ENCODE measurements around the gene KRT75. TPM values are rescaled to one million over a fixed set of nuclear protein-coding genes. Genes with fewer than 3 reads are reported as not detected.

Gene KRT75
- total and polyA plus RNA-seq, 2 of the 4 experiments (the other 2 are of a cell fraction) = not detected

DNA sequence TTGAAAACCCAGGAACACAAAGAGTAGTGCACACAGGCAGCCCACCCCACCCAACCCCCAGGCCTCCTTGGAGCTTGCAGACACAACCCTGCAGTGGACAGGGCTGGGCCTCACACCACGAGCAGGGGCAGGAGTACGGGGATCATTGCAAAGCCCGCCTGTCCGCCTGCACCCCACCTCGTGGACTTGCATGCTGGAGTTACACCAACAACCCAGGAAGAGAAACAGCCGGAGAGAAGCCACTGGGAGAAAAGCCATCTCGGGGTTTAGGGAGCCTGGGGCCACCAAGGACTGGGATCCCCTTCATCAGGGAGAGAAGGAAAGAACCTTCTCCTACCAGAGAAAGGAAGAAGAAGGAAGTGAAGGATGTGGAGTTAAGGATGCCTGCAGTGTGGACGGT is 56.9 kb downstream of the KRT75 start:
- no peak overlapping the region for H4K91ac ChIP-seq (ENCODE audit: insufficient read depth, low read depth, low read length)
- in situ Hi-C loops (cut with MboI; ENCODE audit: low sequenced_read_pairs) = loop anchor here (10.0 kb wide), 1 partner anchor 608 kb away; no protein-coding TSS in a partner anchor
- no peak overlapping the region for H3K4me2 ChIP-seq (ENCODE audit: low read depth, low read length)
- no peak overlapping the region for H3K4me3 ChIP-seq (ENCODE audit: insufficient read depth, low read depth, low read length)
- H3K36me3 ChIP-seq (ENCODE audit: control insufficient read depth, insufficient read depth, low read length) = no peaks in the 10 kb centered on the region
- intact Hi-C loops (cut with micrococcal nuclease) = no loop called here
- no peak overlapping the region for H2AFZ ChIP-seq (replicated peaks; ENCODE audit: low read length, poor library complexity)
- no peak overlapping the region for H4K8ac ChIP-seq (ENCODE audit: low read depth in 2 of 2, low read length in 2 of 2)
- H3K23ac ChIP-seq (ENCODE audit: low read depth, low read length) = no peak overlapping the region
- TF ChIP-seq, protein P1, sequence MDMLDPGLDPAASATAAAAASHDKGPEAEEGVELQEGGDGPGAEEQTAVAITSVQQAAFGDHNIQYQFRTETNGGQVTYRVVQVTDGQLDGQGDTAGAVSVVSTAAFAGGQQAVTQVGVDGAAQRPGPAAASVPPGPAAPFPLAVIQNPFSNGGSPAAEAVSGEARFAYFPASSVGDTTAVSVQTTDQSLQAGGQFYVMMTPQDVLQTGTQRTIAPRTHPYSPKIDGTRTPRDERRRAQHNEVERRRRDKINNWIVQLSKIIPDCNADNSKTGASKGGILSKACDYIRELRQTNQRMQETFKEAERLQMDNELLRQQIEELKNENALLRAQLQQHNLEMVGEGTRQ (IDR thresholded peaks at IDR 0.05; ENCODE audit: low read depth, low read length) = no peak
- TF ChIP-seq RCOR1 (IDR thresholded peaks at IDR 0.05; ENCODE audit: insufficient replicate concordance, low read length) = no peak
- TF ChIP-seq MXI1 (IDR thresholded peaks at IDR 0.05; ENCODE audit: borderline replicate concordance, low read depth, low read length) = no peak
- no peak for TF ChIP-seq FOS (IDR thresholded peaks at IDR 0.05; ENCODE audit: low read depth, low read length)
- no peak for TF ChIP-seq CEBPB (IDR thresholded peaks at IDR 0.05; ENCODE audit: low read depth, low read length)
- TF ChIP-seq BHLHE40 (IDR thresholded peaks at IDR 0.05; ENCODE audit: low read depth, low read length) = no peak
- no peak for TF ChIP-seq NFE2L2 (IDR thresholded peaks at IDR 0.05; ENCODE audit: low read depth, low read length)
- TF ChIP-seq RFX5 (IDR thresholded peaks at IDR 0.05; ENCODE audit: low read depth, low read length) = no peak
- no peaks in the 10 kb centered on the region for H3K9me1 ChIP-seq (ENCODE audit: insufficient read depth, low read length)
- no peak overlapping the region for H2AK9ac ChIP-seq (replicated peaks; ENCODE audit: low read depth, low read length, poor library complexity)
- ATAC-seq (ENCODE audit: low read depth) = no peak
- no peaks in the 10 kb centered on the region for H4K20me1 ChIP-seq (ENCODE audit: insufficient read depth, low read length)
- H3K4ac ChIP-seq (ENCODE audit: low read depth, low read length) = no peak overlapping the region
- no peak overlapping the region for H2BK15ac ChIP-seq (ENCODE audit: low read depth, low read length)
- no CpG with 5 or more reads among the region's 8 CpGs for WGBS, 2 experiments (ENCODE audit: extremely low coverage in 2 of 2, insufficient read length in 1 of 2)
- dilution Hi-C loops (cut with HindIII; ENCODE audit: low sequenced_read_pairs, unreplicated experiment) = no loop called here
- no TSS peak for BruUV-seq (replicated peaks)
- no peaks in the 10 kb centered on the region for H3K79me1 ChIP-seq (ENCODE audit: low read depth in 1 of 2, low read length in 2 of 2)
- POLR2A ChIA-PET (ENCODE audit: unreplicated experiment) = no interaction called here
- H2BK20ac ChIP-seq (ENCODE audit: low read depth, low read length) = no peak overlapping the region
- no peak for DNase-seq
- peaks cover 36% of the 10 kb centered on the region for H3K27me3 ChIP-seq (ENCODE audit: control insufficient read depth, insufficient read depth, low read length)
- no peak overlapping the region for H3K27ac ChIP-seq (ENCODE audit: insufficient read depth, low read length)
- CTCF ChIA-PET = no interaction called here
- H3K4me1 ChIP-seq (ENCODE audit: control insufficient read depth, insufficient read depth, low read length) = no peaks in the 10 kb centered on the region
- H3K14ac ChIP-seq (replicated peaks; ENCODE audit: low read depth, low read length) = no peak overlapping the region
- no peak overlapping the region for H3K18ac ChIP-seq (ENCODE audit: low read depth, low read length)
- H2BK120ac ChIP-seq (ENCODE audit: low read depth, low read length) = no peak overlapping the region
- H3K9ac ChIP-seq (ENCODE audit: low read depth, low read length) = no peak overlapping the region
- H2BK5ac ChIP-seq (ENCODE audit: low read depth, low read length, poor library complexity, severe bottlenecking) = no peak overlapping the region
- no peak overlapping the region for H2AK5ac ChIP-seq (ENCODE audit: low read depth, low read length)
- H3K56ac ChIP-seq (ENCODE audit: extremely low read depth, insufficient read depth, low read length) = no peak overlapping the region
- no peak overlapping the region for H4K5ac ChIP-seq (ENCODE audit: low read depth, low read length)
- no peaks in the 10 kb centered on the region for H3K9me3 ChIP-seq (ENCODE audit: control insufficient read depth, insufficient read depth, low read length)

Other genes starting within 250 kb of the KRT75 start
- gene KRT80, start 242.4 kb downstream of the KRT75 start, total RNA-seq (2012; rRNA removed) = 0.54 and 0.56 TPM in 2 replicates
- 3.4 TPM in 2 replicates for gene KRT80, start 242.4 kb downstream of the KRT75 start, polyA plus RNA-seq (2012; rRNA removed)
- 0.54 and 1.4 TPM in 2 replicates for gene KRT7, start 201.1 kb downstream of the KRT75 start, total RNA-seq (2012; rRNA removed)
- gene KRT7, start 201.1 kb downstream of the KRT75 start, polyA plus RNA-seq (2012; rRNA removed) = 1.4 and 1.7 TPM in 2 replicates
- gene KRT86, start 159.7 kb downstream of the KRT75 start, total RNA-seq (2012; rRNA removed) = not detected in 2 replicates
- 0.06 TPM in 1 of 2 replicates, not detected in the other for gene KRT86, start 159.7 kb downstream of the KRT75 start, polyA plus RNA-seq (2012; rRNA removed)
- under 0.01 TPM in 2 replicates for gene KRT81, start 142.8 kb downstream of the KRT75 start, total RNA-seq (2012; rRNA removed)
- gene KRT81, start 142.8 kb downstream of the KRT75 start, polyA plus RNA-seq (2012; rRNA removed) = 0.05 and 0.29 TPM in 2 replicates
- not detected in 2 replicates for gene KRT83, start 113.0 kb downstream of the KRT75 start, total RNA-seq (2012; rRNA removed)
- not detected in 2 replicates for gene KRT83, start 113.0 kb downstream of the KRT75 start, polyA plus RNA-seq (2012; rRNA removed)
- not detected in 2 replicates for gene KRT85, start 66.9 kb downstream of the KRT75 start, total RNA-seq (2012; rRNA removed)
- not detected in 2 replicates for gene KRT85, start 66.9 kb downstream of the KRT75 start, polyA plus RNA-seq (2012; rRNA removed)
- gene KRT84, start 48.7 kb downstream of the KRT75 start, total RNA-seq (2012; rRNA removed) = not detected in 2 replicates
- gene KRT84, start 48.7 kb downstream of the KRT75 start, polyA plus RNA-seq (2012; rRNA removed) = not detected in 2 replicates
- gene KRT82, start 28.0 kb downstream of the KRT75 start, total RNA-seq (2012; rRNA removed) = not detected in 2 replicates
- gene KRT82, start 28.0 kb downstream of the KRT75 start, polyA plus RNA-seq (2012; rRNA removed) = not detected in 2 replicates
- gene KRT6B, start 17.8 kb upstream of the KRT75 start, total RNA-seq (2012; rRNA removed) = not detected in 2 replicates
- not detected in 2 replicates for gene KRT6B, start 17.8 kb upstream of the KRT75 start, polyA plus RNA-seq (2012; rRNA removed)
- gene KRT6C, start 39.4 kb upstream of the KRT75 start, total RNA-seq (2012; rRNA removed) = not detected in 2 replicates
- gene KRT6C, start 39.4 kb upstream of the KRT75 start, polyA plus RNA-seq (2012; rRNA removed) = not detected in 2 replicates
- gene KRT6A, start 58.9 kb upstream of the KRT75 start, total RNA-seq (2012; rRNA removed) = not detected in 2 replicates
- gene KRT6A, start 58.9 kb upstream of the KRT75 start, polyA plus RNA-seq (2012; rRNA removed) = not detected in 2 replicates
- not detected in 2 replicates for gene KRT5, start 86.0 kb upstream of the KRT75 start, total RNA-seq (2012; rRNA removed)
- not detected in 2 replicates for gene KRT5, start 86.0 kb upstream of the KRT75 start, polyA plus RNA-seq (2012; rRNA removed)
- gene KRT71, start 118.8 kb upstream of the KRT75 start, total RNA-seq (2012; rRNA removed) = not detected in 2 replicates
- gene KRT71, start 118.8 kb upstream of the KRT75 start, polyA plus RNA-seq (2012; rRNA removed) = not detected in 2 replicates
- not detected in 2 replicates for gene KRT74, start 139.5 kb upstream of the KRT75 start, total RNA-seq (2012; rRNA removed)
- gene KRT74, start 139.5 kb upstream of the KRT75 start, polyA plus RNA-seq (2012; rRNA removed) = not detected in 2 replicates
- not detected in 2 replicates for gene KRT72, start 167.1 kb upstream of the KRT75 start, total RNA-seq (2012; rRNA removed)
- not detected in 2 replicates for gene KRT72, start 167.1 kb upstream of the KRT75 start, polyA plus RNA-seq (2012; rRNA removed)
- gene KRT73, start 184.2 kb upstream of the KRT75 start, total RNA-seq (2012; rRNA removed) = not detected in 2 replicates
- gene KRT73, start 184.2 kb upstream of the KRT75 start, polyA plus RNA-seq (2012; rRNA removed) = not detected in 2 replicates
- gene KRT2, start 217.8 kb upstream of the KRT75 start, total RNA-seq (2012; rRNA removed) = not detected in 2 replicates
- not detected in 2 replicates for gene KRT2, start 217.8 kb upstream of the KRT75 start, polyA plus RNA-seq (2012; rRNA removed)
- not detected in 2 replicates for gene KRT1, start 246.0 kb upstream of the KRT75 start, total RNA-seq (2012; rRNA removed)
- gene KRT1, start 246.0 kb upstream of the KRT75 start, polyA plus RNA-seq (2012; rRNA removed) = not detected in 2 replicates

Data from IMR-90 (cell line).